ENCODE data around the gene TTN.

GRCh38 chr2:178476477-178476876 is 330.7 kb downstream of the TTN start:
- no peak for TF ChIP-seq ZNF274 (IDR thresholded peaks at IDR 0.05; ENCODE audit: low read depth, low read length)
- TF ChIP-seq SUZ12 (IDR thresholded peaks at IDR 0.05; ENCODE audit: extremely low read depth, insufficient read depth, insufficient read length), result no peak

Measured in NT2/D1 (cell line).